ENCODE results near the gene TBK1.

- TF ChIP-seq, protein P1, sequence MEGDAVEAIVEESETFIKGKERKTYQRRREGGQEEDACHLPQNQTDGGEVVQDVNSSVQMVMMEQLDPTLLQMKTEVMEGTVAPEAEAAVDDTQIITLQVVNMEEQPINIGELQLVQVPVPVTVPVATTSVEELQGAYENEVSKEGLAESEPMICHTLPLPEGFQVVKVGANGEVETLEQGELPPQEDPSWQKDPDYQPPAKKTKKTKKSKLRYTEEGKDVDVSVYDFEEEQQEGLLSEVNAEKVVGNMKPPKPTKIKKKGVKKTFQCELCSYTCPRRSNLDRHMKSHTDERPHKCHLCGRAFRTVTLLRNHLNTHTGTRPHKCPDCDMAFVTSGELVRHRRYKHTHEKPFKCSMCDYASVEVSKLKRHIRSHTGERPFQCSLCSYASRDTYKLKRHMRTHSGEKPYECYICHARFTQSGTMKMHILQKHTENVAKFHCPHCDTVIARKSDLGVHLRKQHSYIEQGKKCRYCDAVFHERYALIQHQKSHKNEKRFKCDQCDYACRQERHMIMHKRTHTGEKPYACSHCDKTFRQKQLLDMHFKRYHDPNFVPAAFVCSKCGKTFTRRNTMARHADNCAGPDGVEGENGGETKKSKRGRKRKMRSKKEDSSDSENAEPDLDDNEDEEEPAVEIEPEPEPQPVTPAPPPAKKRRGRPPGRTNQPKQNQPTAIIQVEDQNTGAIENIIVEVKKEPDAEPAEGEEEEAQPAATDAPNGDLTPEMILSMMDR (IDR thresholded peaks at IDR 0.05), result no peak
- no peak for TF ChIP-seq POLR2A (IDR thresholded peaks at IDR 0.05)
These were observed 79.9 kb downstream of the TBK1 start for GRCh38 chr12:64531665-64532334.
